BLaER1 (cell line): ENCODE results near the gene FUT8.
A peak's percentile ranks its signal among the peaks of the same experiment; 100 is the strongest.

ENCODE experiments used
- H3K27ac ChIP-seq: shearing (Covaris generic); formaldehyde crosslinking; 2 replicates; pipeline ENCODE4 v1.8.1; 2022
- H3K27me3 ChIP-seq: shearing (Covaris generic); formaldehyde crosslinking; 2 replicates; pipeline ENCODE4 v1.8.1; 2022
- H3K36me3 ChIP-seq: shearing (Covaris generic); formaldehyde crosslinking; 2 replicates; pipeline ENCODE4 v1.8.1; 2022
- H3K4me1 ChIP-seq: shearing (Covaris generic); formaldehyde crosslinking; 2 replicates; pipeline ENCODE4 v1.8.1; 2022
- H3K4me2 ChIP-seq: shearing (Covaris generic); formaldehyde crosslinking; 2 replicates; pipeline ENCODE4 v1.8.1; 2022
- H3K4me3 ChIP-seq: shearing (Covaris generic); formaldehyde crosslinking; 2 replicates; pipeline ENCODE4 v1.8.1; 2022
- H3K9ac ChIP-seq: shearing (Covaris generic); formaldehyde crosslinking; 2 replicates; pipeline ENCODE4 v1.8.1; 2022
- H3K9me3 ChIP-seq: shearing (Covaris generic); formaldehyde crosslinking; 2 replicates; pipeline ENCODE4 v1.8.1; 2022
- H4K20me1 ChIP-seq: shearing (Covaris generic); formaldehyde crosslinking; 2 replicates; pipeline ENCODE4 v1.8.1; 2022
- Cebpa-rat ChIP-seq: shearing (Covaris generic); IDR thresholded peaks from 2 replicates; pipeline ENCODE4 v1.8.1; 2022

FUT8 gene

DNA sequence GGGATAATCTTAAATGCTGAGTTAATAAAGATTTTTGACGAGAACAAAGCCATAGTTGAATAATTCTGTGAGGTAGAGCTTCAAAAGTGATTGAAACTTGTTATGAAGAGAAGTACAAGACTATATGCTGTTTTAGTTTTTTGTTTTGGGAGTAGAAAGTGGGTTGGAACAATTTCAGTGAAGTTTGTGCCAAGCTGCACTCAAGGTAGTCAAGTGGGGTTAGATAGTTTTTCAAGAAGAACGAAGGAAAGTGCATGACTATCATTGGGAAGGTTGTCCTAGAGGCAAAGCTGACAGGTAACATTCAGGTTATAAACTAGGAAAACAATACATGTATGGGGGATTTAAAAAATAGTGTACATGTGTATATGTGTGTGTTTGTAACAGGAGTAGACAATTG is 16.2 kb downstream of the FUT8 start:
- H3K9me3 ChIP-seq, result no peaks in the 10 kb centered on the region
- H4K20me1 ChIP-seq, result peaks cover 5% of the 10 kb centered on the region; the same call in 1 of the 2 replicates
- no peak overlapping the region for H3K27ac ChIP-seq
- H3K27me3 ChIP-seq, result no peaks in the 10 kb centered on the region
- H3K4me3 ChIP-seq, result no peak overlapping the region
- H3K4me2 ChIP-seq, result no peak overlapping the region
- no peak for TF ChIP-seq Cebpa-rat
- H3K4me1 ChIP-seq, result peaks cover 18% of the 10 kb centered on the region
- no peak overlapping the region for H3K9ac ChIP-seq
- 0 out of 2 replicates have a peak, but pooled peaks cover 6% of the 10 kb centered on the region for H3K36me3 ChIP-seq

DNA sequence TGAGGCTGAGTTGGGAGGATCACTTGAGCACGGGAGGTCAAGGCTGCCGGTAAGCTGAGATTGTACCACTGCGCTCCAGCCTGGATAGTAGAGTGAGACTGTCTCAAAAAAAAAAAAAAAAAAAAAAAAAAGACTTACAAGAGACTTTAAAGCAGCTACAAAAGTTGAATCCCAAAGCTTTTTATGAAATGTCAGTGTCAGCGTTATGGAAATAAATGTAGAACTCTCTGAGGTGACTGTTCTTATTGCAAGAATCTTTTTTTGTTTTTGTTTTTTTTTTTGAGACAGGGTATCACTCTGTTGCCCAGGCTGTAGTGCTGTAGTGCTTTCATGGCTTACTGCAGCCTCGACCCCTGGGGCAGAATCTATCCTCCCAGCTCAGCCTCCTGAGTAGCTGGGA is 17.2 kb downstream of the FUT8 start:
- Histone ChIP-seq H3K9me3 (no peaks in the 10 kb centered on the region), H3K9ac (no peak overlapping the region), H3K27me3 (no peaks in the 10 kb centered on the region), H3K4me2 (no peak overlapping the region), H3K27ac (no peak overlapping the region), H4K20me1 (peaks cover 14% of the 10 kb centered on the region; the same call in 1 of the 2 replicates), H3K36me3 (0 out of 2 replicates have a peak, but pooled peaks cover 6% of the 10 kb centered on the region), H3K4me1 (peaks cover 29% of the 10 kb centered on the region), H3K4me3 (no peak overlapping the region)
- TF ChIP-seq Cebpa-rat, result no peak

DNA sequence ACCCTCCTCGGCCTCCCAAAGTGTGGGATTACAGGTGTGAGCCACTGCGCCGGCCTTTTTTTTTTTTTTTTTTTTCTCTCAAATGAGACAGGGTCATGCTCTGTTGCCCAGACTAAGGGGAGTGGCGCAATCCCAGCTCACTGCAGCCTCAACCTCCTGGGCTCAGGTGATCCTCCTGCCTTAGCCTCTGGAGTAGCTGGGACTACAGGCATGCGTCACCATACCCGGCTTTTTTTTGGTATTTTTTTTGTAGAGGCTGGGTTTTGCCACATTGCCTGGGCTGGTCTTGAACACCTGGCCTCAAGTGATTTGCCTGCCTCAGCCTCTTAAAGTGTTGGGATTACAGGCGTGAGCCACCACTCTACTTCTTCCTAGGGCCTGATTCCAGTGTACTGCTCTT is 18.7 kb downstream of the FUT8 start:
- Histone ChIP-seq H3K27me3 (no peaks in the 10 kb centered on the region), H3K9ac (no peak overlapping the region), H3K4me3 (no peak overlapping the region), H3K4me1 (peaks cover 32% of the 10 kb centered on the region), H4K20me1 (peaks cover 14% of the 10 kb centered on the region; the same call in 1 of the 2 replicates), H3K27ac (no peak overlapping the region), H3K9me3 (peaks cover 11% of the 10 kb centered on the region), H3K36me3 (peaks cover 14% of the 10 kb centered on the region; the same call in 1 of the 2 replicates), H3K4me2 (no peak overlapping the region)
- TF ChIP-seq Cebpa-rat, result no peak

DNA sequence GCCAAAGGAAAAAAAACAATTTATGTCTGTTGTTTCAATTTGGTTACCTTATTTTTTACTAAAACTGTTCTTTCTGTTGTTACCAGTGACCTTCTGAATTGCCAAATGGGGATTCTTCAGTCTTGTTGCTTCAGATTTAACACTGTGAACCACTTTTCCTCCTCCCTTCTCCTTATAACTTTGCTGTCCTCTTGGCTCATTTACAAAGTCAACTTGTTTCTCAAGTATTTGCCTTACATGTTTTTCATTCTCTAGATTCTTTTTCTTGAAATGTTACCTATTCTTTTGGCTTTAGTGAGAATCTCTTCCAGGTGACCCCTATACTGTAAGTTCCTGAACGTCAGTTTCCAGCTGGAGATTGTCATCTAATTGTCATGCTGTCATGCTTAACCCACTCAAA is 19.4 kb downstream of the FUT8 start:
- no peak for TF ChIP-seq Cebpa-rat
- Histone ChIP-seq H3K9ac (no peak overlapping the region), H3K4me2 (0 out of 2 replicates have a peak overlapping the region, but pooled peaks have one; percentile 66), H3K9me3 (peaks cover 11% of the 10 kb centered on the region), H4K20me1 (peaks cover 14% of the 10 kb centered on the region; the same call in 1 of the 2 replicates), H3K27ac (no peak overlapping the region), H3K36me3 (peaks cover 10% of the 10 kb centered on the region; the same call in 1 of the 2 replicates), H3K4me3 (no peak overlapping the region), H3K4me1 (peaks cover 38% of the 10 kb centered on the region), H3K27me3 (no peaks in the 10 kb centered on the region)

DNA sequence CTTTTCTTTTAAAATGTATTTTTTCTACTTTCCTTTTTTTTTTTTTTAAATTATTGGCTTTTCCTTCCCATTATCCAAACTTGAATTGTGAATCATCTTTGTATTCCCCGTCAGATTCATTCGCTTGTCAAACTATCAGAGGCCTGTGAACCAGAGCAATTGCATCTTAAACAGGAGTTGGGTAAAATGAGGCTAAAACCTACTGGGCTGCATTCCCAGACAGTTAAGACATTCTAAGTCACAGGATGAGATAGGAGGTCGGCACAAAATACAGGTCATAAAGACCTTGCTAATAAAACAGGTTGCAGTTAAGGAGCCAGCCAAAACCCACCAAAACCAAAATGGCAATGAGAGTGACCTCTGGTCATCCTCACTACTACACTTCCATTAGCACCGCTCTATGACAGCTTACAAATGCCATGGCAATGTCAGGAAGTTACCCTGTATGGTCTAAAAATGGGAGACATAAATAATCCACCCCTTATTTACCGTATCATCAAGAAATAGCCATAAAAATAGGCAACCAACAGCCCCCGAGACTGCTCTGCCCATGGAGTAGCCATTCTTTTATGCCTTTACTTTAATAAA is 19.9 kb downstream of the FUT8 start:
- no peak overlapping the region; the same call in 1 of the 2 replicates for H3K4me3 ChIP-seq
- H3K36me3 ChIP-seq, result peaks cover 8% of the 10 kb centered on the region; the same call in 1 of the 2 replicates
- peak overlapping the region; percentile 66 for H3K4me2 ChIP-seq
- H3K9ac ChIP-seq, result no peak overlapping the region
- H3K4me1 ChIP-seq, result peaks cover 38% of the 10 kb centered on the region
- H3K9me3 ChIP-seq, result peaks cover 11% of the 10 kb centered on the region
- H4K20me1 ChIP-seq, result peaks cover 14% of the 10 kb centered on the region; the same call in 1 of the 2 replicates
- no peaks in the 10 kb centered on the region for H3K27me3 ChIP-seq
- peak overlapping the region; percentile 40 for H3K27ac ChIP-seq
- no peak for TF ChIP-seq Cebpa-rat

DNA sequence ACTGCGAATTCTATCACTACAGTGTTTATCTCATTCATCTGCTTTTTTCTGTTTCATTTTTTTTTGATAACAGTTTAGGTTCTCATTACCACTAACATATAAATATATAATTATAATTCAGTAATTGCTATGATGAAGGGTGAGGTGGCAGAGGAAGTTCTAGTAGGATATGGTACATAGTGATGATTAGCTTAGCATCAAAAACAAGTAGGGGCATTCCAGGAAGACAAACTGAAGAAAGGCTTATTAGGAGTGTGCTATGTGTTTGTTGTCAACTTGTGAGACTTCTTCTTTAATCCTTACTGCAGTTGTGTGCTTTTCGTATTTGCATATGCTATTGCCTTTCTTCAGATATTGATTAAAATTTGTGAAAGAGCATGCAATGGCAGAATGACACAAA is 20.6 kb downstream of the FUT8 start:
- Histone ChIP-seq H4K20me1 (peaks cover 14% of the 10 kb centered on the region; the same call in 1 of the 2 replicates), H3K4me3 (no peak overlapping the region; the same call in 1 of the 2 replicates), H3K9ac (no peak overlapping the region), H3K27ac (peak overlapping the region; percentile 40), H3K9me3 (peaks cover 11% of the 10 kb centered on the region), H3K36me3 (peaks cover 8% of the 10 kb centered on the region; the same call in 1 of the 2 replicates), H3K27me3 (no peaks in the 10 kb centered on the region), H3K4me2 (peak overlapping the region; percentile 66), H3K4me1 (peaks cover 42% of the 10 kb centered on the region)
- no peak for TF ChIP-seq Cebpa-rat

DNA sequence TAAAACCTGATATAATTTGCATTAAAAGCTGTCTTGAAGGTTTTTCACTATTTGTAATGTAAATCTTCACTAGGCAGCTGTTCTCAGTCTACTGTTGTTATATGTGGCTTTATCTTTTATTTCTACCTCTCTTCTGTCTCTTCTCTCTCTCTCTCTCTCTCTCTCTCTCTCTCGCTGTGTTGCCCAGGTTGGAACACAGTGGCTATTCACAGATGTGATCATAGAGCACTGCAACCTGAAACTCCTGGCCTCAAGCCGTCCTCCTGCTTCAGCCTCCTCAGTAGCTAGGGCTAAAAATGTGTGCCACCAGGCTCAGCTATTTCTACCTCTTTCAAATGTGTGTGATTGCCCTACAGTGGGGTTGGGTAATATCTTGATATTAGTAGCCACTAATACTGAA is 21.1 kb downstream of the FUT8 start:
- H3K27ac ChIP-seq, result no peak overlapping the region
- no peaks in the 10 kb centered on the region for H3K27me3 ChIP-seq
- H3K4me3 ChIP-seq, result no peak overlapping the region
- H3K4me2 ChIP-seq, result peak overlapping the region; percentile 66
- H4K20me1 ChIP-seq, result peaks cover 18% of the 10 kb centered on the region; the same call in 1 of the 2 replicates
- H3K4me1 ChIP-seq, result peaks cover 47% of the 10 kb centered on the region
- peaks cover 11% of the 10 kb centered on the region for H3K9me3 ChIP-seq
- TF ChIP-seq Cebpa-rat, result no peak
- H3K9ac ChIP-seq, result no peak overlapping the region
- H3K36me3 ChIP-seq, result peaks cover 8% of the 10 kb centered on the region; the same call in 1 of the 2 replicates

DNA sequence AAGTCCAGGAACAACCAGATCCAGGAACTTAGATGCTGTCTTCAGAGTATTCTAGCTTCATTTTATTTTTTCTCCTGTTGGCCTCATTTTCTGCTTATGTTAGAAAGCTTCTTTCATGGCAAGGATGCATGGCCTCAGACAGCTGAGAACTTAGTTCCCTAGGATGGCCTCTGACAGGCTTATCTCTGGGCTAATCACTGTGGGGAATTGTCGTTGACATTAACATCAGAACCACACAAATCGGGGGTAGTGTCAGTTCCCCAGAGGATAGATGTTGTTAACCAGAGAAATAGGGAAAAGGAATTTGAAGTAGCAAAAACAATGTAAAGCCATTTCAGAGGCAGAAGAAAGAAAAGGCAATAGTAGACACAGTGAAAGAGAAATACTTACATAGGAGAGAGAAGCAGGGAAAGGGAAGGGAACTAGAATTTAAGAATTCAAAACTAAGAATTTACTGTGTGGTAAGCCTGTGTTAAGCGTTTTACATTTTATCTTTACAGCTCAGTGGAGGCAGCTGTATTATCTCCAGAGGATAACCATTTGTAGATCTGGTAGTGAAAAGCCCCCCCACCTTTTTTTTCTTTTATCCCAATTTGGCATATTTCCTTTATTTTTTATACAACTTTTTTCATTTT is 21.8 kb downstream of the FUT8 start:
- no peak overlapping the region for H3K4me3 ChIP-seq
- H3K27ac ChIP-seq, result no peak overlapping the region
- H3K9me3 ChIP-seq, result peaks cover 11% of the 10 kb centered on the region
- H4K20me1 ChIP-seq, result peaks cover 23% of the 10 kb centered on the region; the same call in 1 of the 2 replicates
- H3K4me2 ChIP-seq, result peak overlapping the region; percentile 66
- no peak for TF ChIP-seq Cebpa-rat
- H3K27me3 ChIP-seq, result no peaks in the 10 kb centered on the region
- H3K36me3 ChIP-seq, result peaks cover 8% of the 10 kb centered on the region; the same call in 1 of the 2 replicates
- peaks cover 50% of the 10 kb centered on the region for H3K4me1 ChIP-seq
- 0 out of 2 replicates have a peak overlapping the region, but pooled peaks have one; percentile 1 for H3K9ac ChIP-seq

DNA sequence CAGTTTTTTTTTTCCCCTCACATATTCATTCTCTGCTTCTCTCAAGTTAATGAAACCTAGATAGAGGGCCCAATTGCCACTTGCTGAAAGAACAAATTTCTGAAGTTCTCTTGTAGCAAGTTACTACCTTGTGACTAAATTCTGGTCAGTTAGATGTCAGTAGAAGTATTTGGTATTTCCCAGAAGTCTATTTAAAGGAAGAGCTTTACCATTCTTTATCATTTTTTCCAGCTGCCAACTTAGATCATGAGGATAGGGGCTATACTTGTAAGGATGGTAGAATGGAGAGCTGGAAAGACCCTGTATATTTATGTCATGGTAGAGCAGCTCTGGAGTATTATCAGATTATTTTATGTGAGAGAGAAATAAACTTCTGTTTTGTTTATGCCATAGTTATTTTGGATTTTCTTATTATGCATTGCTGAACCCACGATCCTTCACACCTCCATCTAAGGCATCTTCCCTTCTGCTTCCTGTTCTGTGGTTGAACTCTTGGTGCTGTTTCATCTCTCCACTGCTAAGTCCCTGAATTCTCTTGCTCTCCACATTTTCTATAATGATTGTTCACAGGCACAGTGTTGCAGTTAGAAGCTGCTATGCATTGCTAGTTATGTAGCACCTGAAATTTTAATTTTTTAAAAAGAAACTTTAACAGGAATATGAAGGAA is 25.9 kb downstream of the FUT8 start:
- Histone ChIP-seq H3K4me3 (no peak overlapping the region), H3K4me1 (peaks cover 35% of the 10 kb centered on the region), H3K27me3 (no peaks in the 10 kb centered on the region), H3K36me3 (peaks cover 11% of the 10 kb centered on the region), H3K4me2 (peak overlapping the region; percentile 40), H3K27ac (no peak overlapping the region), H3K9ac (no peak overlapping the region), H3K9me3 (peaks cover 14% of the 10 kb centered on the region), H4K20me1 (peaks cover 21% of the 10 kb centered on the region; the same call in 1 of the 2 replicates)
- TF ChIP-seq Cebpa-rat, result no peak
